SU-DHL-6 (cell line): ENCODE measurements around the gene RPL10A.

Source experiments
- H2AFZ ChIP-seq: fragments of 200-600 bp; sonication (generic); 2 replicates; pipeline ENCODE4 v1.6.1; 2014; ENCODE audit warnings: low read depth, mild to moderate bottlenecking, moderate library complexity, mixed read lengths, antibody characterized with exemption, low read length; ENCODE audit not compliant: severe bottlenecking
- H3F3A ChIP-seq: fragments of 200-600 bp; shearing (Covaris generic); 2 replicates; pipeline ENCODE4 v1.6.0; 2016; ENCODE audit warnings: antibody characterized with exemption, mild to moderate bottlenecking; ENCODE audit not compliant: insufficient read depth
- H3K27ac ChIP-seq: fragments of 200-600 bp; sonication (generic); 2 replicates; pipeline ENCODE4 v1.5.1; 2016; ENCODE audit warnings: low read depth, mild to moderate bottlenecking, low read length, moderate library complexity, mixed read lengths
- H3K27me3 ChIP-seq: fragments of 200-600 bp; sonication (generic), shearing (Covaris generic); 2 replicates; pipeline ENCODE4 v1.6.0; 2014; ENCODE audit warnings: mild to moderate bottlenecking, low read length
- H3K36me3 ChIP-seq: fragments of 200-600 bp; sonication (generic); 2 replicates; pipeline ENCODE4 v1.6.1; 2014; ENCODE audit warnings: mild to moderate bottlenecking, low read length, mixed read lengths
- H3K4me2 ChIP-seq: fragments of 300-600, 200-600 bp; shearing (Covaris generic), sonication (generic); 2 replicates; pipeline ENCODE4 v1.6.0; 2014; ENCODE audit warnings: low read length, low read depth, mild to moderate bottlenecking; ENCODE audit not compliant: poor library complexity, severe bottlenecking
- H3K4me3 ChIP-seq: fragments of 200-600 bp; sonication (generic); 2 replicates; pipeline ENCODE4 v1.5.1; 2014; ENCODE audit warnings: antibody characterized with exemption, low read length, mild to moderate bottlenecking, mixed read lengths; ENCODE audit not compliant: insufficient read depth, poor library complexity, severe bottlenecking
- H3K79me2 ChIP-seq: fragments of 200-600 bp; sonication (generic); 2 replicates; pipeline ENCODE4 v1.6.1; 2014; ENCODE audit warnings: mild to moderate bottlenecking, low read length, moderate library complexity; ENCODE audit not compliant: insufficient read depth
- H3K9ac ChIP-seq: fragments of 200-600 bp; sonication (generic); 2 replicates; pipeline ENCODE4 v1.7.0; 2014; ENCODE audit warnings: mild to moderate bottlenecking, low read length
- H3K9me2 ChIP-seq: fragments of 200-600 bp; sonication (generic); replicated peaks from 2 replicates; pipeline ENCODE4 v1.6.1; 2014; ENCODE audit warnings: low read length; ENCODE audit not compliant: insufficient read depth
- H3K9me3 ChIP-seq: fragments of 200-600 bp; sonication (generic); 2 replicates; pipeline ENCODE4 v1.6.1; 2014; ENCODE audit warnings: low read length, mixed read lengths; ENCODE audit not compliant: insufficient read depth
- H4K20me1 ChIP-seq: fragments of 200-600 bp; sonication (generic); 2 replicates; pipeline ENCODE4 v1.6.1; 2014; ENCODE audit warnings: low read depth, mild to moderate bottlenecking, antibody characterized with exemption, low read length, moderate library complexity, mixed read lengths
- CTCF ChIP-seq: fragments of 200-600 bp; sonication (generic); IDR thresholded peaks from one replicate; pipeline ENCODE4 v1.5.1; 2017; ENCODE audit warnings: antibody characterized with exemption, mild to moderate bottlenecking, low read length, moderate library complexity; ENCODE audit not compliant: insufficient read depth, poor library complexity, severe bottlenecking
- EZH2phosphoT487 ChIP-seq: fragments of 200-600 bp; sonication (generic), shearing (Covaris generic); conservative IDR thresholded peaks from 2 replicates; pipeline ENCODE4 v1.6.1; 2018; ENCODE audit warnings: mild to moderate bottlenecking, antibody characterized with exemption, low read length, moderate library complexity, mixed read lengths

RPL10A gene

GRCh38 chr6:35483893-35484645 is 15.9 kb downstream of the RPL10A start:
- Histone ChIP-seq H3K9me3 (no peaks in the 10 kb centered on the region), H3K36me3 (no peaks in the 10 kb centered on the region), H3K79me2 (no peaks in the 10 kb centered on the region), H4K20me1 (no peaks in the 10 kb centered on the region), H3F3A (no peaks in the 10 kb centered on the region), H3K27ac (no peak overlapping the region), H3K4me3 (no peak overlapping the region), H3K4me2 (no peak overlapping the region), H2AFZ (no peak overlapping the region), H3K9me2 (no peaks in the 10 kb centered on the region), H3K9ac (no peak overlapping the region), H3K27me3 (no peaks in the 10 kb centered on the region)
- TF ChIP-seq CTCF: no peak

- TF ChIP-seq CTCF (no peak), EZH2phosphoT487 (no peak)
- H2AFZ ChIP-seq: no peak overlapping the region
- H3K9ac ChIP-seq: no peak overlapping the region
- H3K4me2 ChIP-seq: no peak overlapping the region
- H3K4me3 ChIP-seq: no peak overlapping the region
- H3K27ac ChIP-seq: no peak overlapping the region
- H3K27me3 ChIP-seq: no peaks in the 10 kb centered on the region
- H3F3A ChIP-seq: no peaks in the 10 kb centered on the region
- no peaks in the 10 kb centered on the region for H3K9me2 ChIP-seq
- H3K79me2 ChIP-seq: no peaks in the 10 kb centered on the region
- no peaks in the 10 kb centered on the region for H3K36me3 ChIP-seq
- H4K20me1 ChIP-seq: no peaks in the 10 kb centered on the region
- no peaks in the 10 kb centered on the region for H3K9me3 ChIP-seq
Observed at GRCh38 chr6:35484921-35485392, 16.8 kb downstream of the RPL10A start.

- H3K4me3 ChIP-seq: no peak overlapping the region
- H3K9me3 ChIP-seq: no peaks in the 10 kb centered on the region
- H3K27ac ChIP-seq: no peak overlapping the region
- no peaks in the 10 kb centered on the region for H4K20me1 ChIP-seq
- no peak overlapping the region for H2AFZ ChIP-seq
- H3K9me2 ChIP-seq: no peaks in the 10 kb centered on the region
- H3K27me3 ChIP-seq: no peaks in the 10 kb centered on the region
- H3K4me2 ChIP-seq: no peak overlapping the region
- no peaks in the 10 kb centered on the region for H3K79me2 ChIP-seq
- no peaks in the 10 kb centered on the region for H3K36me3 ChIP-seq
- no peak overlapping the region for H3K9ac ChIP-seq
- no peak for TF ChIP-seq EZH2phosphoT487
- no peaks in the 10 kb centered on the region for H3F3A ChIP-seq
Observed at GRCh38 chr6:35485402-35485877, 17.2 kb downstream of the RPL10A start.
